HG03025 (cell line): ENCODE data around the gene SOCS2.
"Not testable (repeated sequence)": the region's sequence is repeated elsewhere in the genome, so short reads cannot be mapped to it uniquely, and the experiment has no call there.

ENCODE experiments used
- ATAC-seq: cut with Tn5 transposase; IDR thresholded peaks from one replicate; pipeline ENCODE4 v1.9.1; 2021; ENCODE audit warnings: mild to moderate bottlenecking, moderate library complexity; ENCODE audit not compliant: unreplicated experiment, low FRiP score

SOCS2 gene

GRCh38 chr12:93625295-93625645 is 52.8 kb downstream of the SOCS2 start:
- ATAC-seq = not testable (repeated sequence)

DNA sequence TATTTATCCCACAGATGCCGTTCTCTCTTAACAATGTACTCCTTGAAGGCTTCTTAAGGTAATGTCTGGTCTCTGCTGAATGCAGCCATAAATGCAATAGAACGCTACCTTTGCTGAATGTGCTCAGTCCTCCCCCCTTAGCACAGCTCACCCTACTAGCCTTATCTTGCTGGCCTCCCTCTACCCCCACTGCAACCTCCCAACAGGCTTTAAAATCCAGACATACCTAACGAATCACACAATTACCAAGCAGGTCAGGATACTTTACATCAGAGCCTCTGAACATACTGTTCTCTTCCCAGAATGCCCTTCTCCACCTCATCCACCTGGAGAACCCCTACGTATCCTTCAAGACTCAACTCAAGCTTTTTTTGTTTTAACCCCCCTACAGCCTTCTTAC is 53.7 kb downstream of the SOCS2 start:
- no peak for ATAC-seq
